HepG2 (cell line): ENCODE measurements around the gene SMURF2. TPM values are rescaled to one million over a fixed set of nuclear protein-coding genes. Genes with fewer than 3 reads are reported as not detected.
A peak's percentile ranks its signal among the peaks of the same experiment; 100 is the strongest.

Source experiments
- BRF2 ChIP-seq: sonication (generic); formaldehyde crosslinking; IDR thresholded peaks from 2 replicates; pipeline ENCODE4 v1.8.1; 2022; ENCODE audit warnings: mild to moderate bottlenecking, missing genetic modification reagents
- DR1 ChIP-seq: sonication (generic); formaldehyde crosslinking; IDR thresholded peaks from 2 replicates; pipeline ENCODE4 v1.8.0; 2021; ENCODE audit warnings: mild to moderate bottlenecking, missing genetic modification reagents, inconsistent platforms
- ERF ChIP-seq: IDR thresholded peaks from 2 replicates; pipeline ENCODE4 v1.6.1; 2018; ENCODE audit warnings: missing biosample characterization, missing genetic modification reagents
- HNF4A ChIP-seq: sonication (generic); formaldehyde crosslinking; IDR thresholded peaks from 2 replicates; pipeline ENCODE4 v1.4.0; 2020; ENCODE audit warnings: missing genetic modification reagents
- KDM2A ChIP-seq: sonication (generic); formaldehyde crosslinking; IDR thresholded peaks from 2 replicates; pipeline ENCODE4 v1.4.0; 2020; ENCODE audit warnings: low read depth, missing genetic modification reagents, borderline replicate concordance
- KDM6A ChIP-seq: IDR thresholded peaks from 2 replicates; pipeline ENCODE4 v1.6.1; 2016; ENCODE audit warnings: low read depth
- MBD4 ChIP-seq: IDR thresholded peaks from 2 replicates; pipeline ENCODE4 v1.6.1; 2012; ENCODE audit warnings: low read length, inconsistent platforms, borderline replicate concordance
- NR2F6 ChIP-seq, 2 experiments: IDR thresholded peaks; 2 replicates each; pipeline ENCODE4 v1.6.1; 2016; ENCODE audit warnings: antibody characterized with exemption in 1 of 2, mild to moderate bottlenecking in 1 of 2
- PAWR ChIP-seq: sonication (generic); formaldehyde crosslinking; IDR thresholded peaks from 2 replicates; pipeline ENCODE4 v1.4.0; 2020; ENCODE audit warnings: missing genetic modification reagents, mild to moderate bottlenecking, borderline replicate concordance
- POGK ChIP-seq: sonication (generic); formaldehyde crosslinking; conservative IDR thresholded peaks from 2 replicates; pipeline ENCODE4 v1.8.0; 2022; ENCODE audit warnings: mild to moderate bottlenecking, moderate library complexity, missing genetic modification reagents
- PPARG ChIP-seq: conservative IDR thresholded peaks from 2 replicates; pipeline ENCODE4 v1.6.1; 2016; ENCODE audit warnings: missing biosample characterization, missing genetic modification reagents
- RBM39 ChIP-seq: fragments of 200-400 bp; formaldehyde crosslinking; IDR thresholded peaks from one replicate; pipeline ENCODE4 v1.6.1; 2018; ENCODE audit warnings: antibody characterized with exemption, mild to moderate bottlenecking, low read depth, low read length; ENCODE audit not compliant: poor library complexity, severe bottlenecking
- RFX5 ChIP-seq: IDR thresholded peaks from 2 replicates; pipeline ENCODE4 v1.6.1; 2011; ENCODE audit warnings: low read depth, low read length, improper control_type of control experiment
- SAP130 ChIP-seq: IDR thresholded peaks from 2 replicates; pipeline ENCODE4 v1.6.1; 2016; ENCODE audit warnings: low read depth
- TSC22D2 ChIP-seq: sonication (generic); formaldehyde crosslinking; IDR thresholded peaks from 2 replicates; pipeline ENCODE4 v1.5.1; 2020; ENCODE audit warnings: missing genetic modification reagents, mild to moderate bottlenecking, borderline replicate concordance
- ZBTB20 ChIP-seq: sonication (generic); formaldehyde crosslinking; IDR thresholded peaks from 2 replicates; pipeline ENCODE4 v1.8.1; 2023; ENCODE audit warnings: missing genetic modification reagents, low read depth, mild to moderate bottlenecking, borderline replicate concordance
- ZNF335 ChIP-seq: sonication (generic); formaldehyde crosslinking; IDR thresholded peaks from 2 replicates; pipeline ENCODE4 v1.4.0; 2020; ENCODE audit warnings: missing genetic modification reagents
- ZNF558 ChIP-seq: sonication (generic); formaldehyde crosslinking; IDR thresholded peaks from 2 replicates; pipeline ENCODE4 v1.9.0; 2022; ENCODE audit warnings: mild to moderate bottlenecking, missing genetic modification reagents, borderline replicate concordance
- ZNF737 ChIP-seq: sonication (generic); formaldehyde crosslinking; IDR thresholded peaks from 2 replicates; pipeline ENCODE4 v1.5.0; 2020; ENCODE audit warnings: missing genetic modification reagents, mild to moderate bottlenecking, borderline replicate concordance
- ZNF747 ChIP-seq: sonication (generic); formaldehyde crosslinking; IDR thresholded peaks from 2 replicates; pipeline ENCODE4 v1.8.1; 2023; ENCODE audit warnings: missing genetic modification reagents, mild to moderate bottlenecking, borderline replicate concordance
- ZNF766 ChIP-seq: sonication (generic); formaldehyde crosslinking; IDR thresholded peaks from 2 replicates; pipeline ENCODE4 v1.5.0; 2020; ENCODE audit warnings: missing genetic modification reagents, borderline replicate concordance
- polyA plus RNA-seq, 8 experiments: library from polyadenylated mRNA; depleted of rRNA in 3 of 8; stranded (reverse) in 7 of 8; unstranded in 1 of 8; fragments of >200 nt; fragmentation: Illumina TruSeq in 4 of 8; extraction: Trizol in 4 of 8; gene quantifications; 2 replicates each; pipeline versions ENCODE4 v1.2.1 to v1.2.3, GENCODE V29; 2011 to 2016; ENCODE audit warnings: low read depth in 4 of 8, missing spikeins in 1 of 8, mixed read lengths in 1 of 8; ENCODE audit not compliant: insufficient read depth in 1 of 8
- total RNA-seq, 5 experiments: library from RNA; depleted of rRNA; stranded (reverse); fragments of >200 nt; fragmentation: Illumina TruSeq; extraction: Trizol; gene quantifications; 2 replicates each; pipeline ENCODE4 v1.2.3, GENCODE V29; 2016; ENCODE audit warnings: low read depth in 1 of 5
- TF ChIP-seq, protein P1 (sequence below), 2 experiments: sonication (generic) in 1 of 2; formaldehyde crosslinking in 1 of 2; IDR thresholded peaks; 2 replicates each; pipeline versions ENCODE4 v1.4.0 to v1.6.1; 2016 to 2020; ENCODE audit warnings: borderline replicate concordance in 1 of 2, low read depth in 1 of 2, mild to moderate bottlenecking in 1 of 2, missing genetic modification reagents in 1 of 2

Gene SMURF2
- total and polyA plus RNA-seq, 2 of the 13 experiments (the other 11 are each of a cell fraction or from before 2014, with no cell fraction given): 14.9 to 24.3 TPM

DNA sequence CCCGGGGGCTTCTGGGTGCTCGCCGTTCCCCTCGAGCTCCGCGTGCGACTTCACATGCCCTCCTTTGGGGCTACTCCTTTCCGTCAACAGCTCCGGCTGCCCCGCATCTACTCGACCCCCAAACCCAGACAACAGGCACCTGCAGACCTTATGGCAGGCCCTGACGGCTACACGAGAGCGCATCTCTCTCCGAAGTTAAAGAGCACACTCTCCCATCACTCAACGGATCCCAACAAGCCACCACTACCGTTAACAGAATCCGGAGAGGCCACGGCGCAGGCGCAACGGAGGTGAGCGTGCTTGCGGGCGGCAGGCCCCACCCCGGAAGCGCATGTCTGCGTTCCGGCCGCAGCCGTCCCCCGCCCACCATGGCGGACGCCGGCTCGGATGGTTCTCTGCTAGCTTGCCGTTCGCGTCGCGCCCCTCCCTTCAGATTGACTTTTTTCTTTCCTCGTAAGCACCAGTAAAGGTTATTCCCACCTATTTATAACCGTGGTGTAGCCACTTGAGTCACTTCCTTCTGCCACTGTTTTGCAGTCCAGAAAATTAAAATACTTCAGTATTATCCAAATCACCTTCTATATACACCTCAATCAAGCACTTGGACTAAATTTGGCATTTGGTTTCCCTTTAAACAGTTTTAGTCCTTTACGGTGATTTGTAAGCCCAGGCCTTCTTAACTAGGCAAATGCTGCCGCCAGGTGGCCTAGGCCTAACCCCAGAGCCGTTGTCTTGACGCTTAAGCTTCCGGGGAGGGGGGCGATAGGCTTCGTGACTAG, 165.1 kb downstream of the SMURF2 start, which contains the start of gene POLG2 (continued):
- TF ChIP-seq, protein P1, sequence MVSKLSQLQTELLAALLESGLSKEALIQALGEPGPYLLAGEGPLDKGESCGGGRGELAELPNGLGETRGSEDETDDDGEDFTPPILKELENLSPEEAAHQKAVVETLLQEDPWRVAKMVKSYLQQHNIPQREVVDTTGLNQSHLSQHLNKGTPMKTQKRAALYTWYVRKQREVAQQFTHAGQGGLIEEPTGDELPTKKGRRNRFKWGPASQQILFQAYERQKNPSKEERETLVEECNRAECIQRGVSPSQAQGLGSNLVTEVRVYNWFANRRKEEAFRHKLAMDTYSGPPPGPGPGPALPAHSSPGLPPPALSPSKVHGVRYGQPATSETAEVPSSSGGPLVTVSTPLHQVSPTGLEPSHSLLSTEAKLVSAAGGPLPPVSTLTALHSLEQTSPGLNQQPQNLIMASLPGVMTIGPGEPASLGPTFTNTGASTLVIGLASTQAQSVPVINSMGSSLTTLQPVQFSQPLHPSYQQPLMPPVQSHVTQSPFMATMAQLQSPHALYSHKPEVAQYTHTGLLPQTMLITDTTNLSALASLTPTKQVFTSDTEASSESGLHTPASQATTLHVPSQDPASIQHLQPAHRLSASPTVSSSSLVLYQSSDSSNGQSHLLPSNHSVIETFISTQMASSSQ (IDR thresholded peaks at IDR 0.05; ENCODE audit: low read depth): no peak
- TF ChIP-seq, protein P1 (CRISPR knock-in tag; IDR thresholded peaks at IDR 0.05; ENCODE audit: borderline replicate concordance): no peak; the same call in 1 of the 2 replicates
- peak; percentile 94 for TF ChIP-seq ERF (CRISPR knock-in tag)
- no peak for TF ChIP-seq TSC22D2 (CRISPR knock-in tag)
- no peak for TF ChIP-seq HNF4A (CRISPR knock-in tag)
- 0 out of 2 replicates have a peak, but pooled peaks have one; percentile 23 for TF ChIP-seq NR2F6 (IDR thresholded peaks at IDR 0.05)
- TF ChIP-seq NR2F6 (CRISPR knock-in tag; IDR thresholded peaks at IDR 0.05): no peak; the same call in none of the 2 replicates
- peak; percentile 57 for TF ChIP-seq DR1
- peak; percentile 56; the same call in 1 of the 2 replicates for TF ChIP-seq POGK
- peak; percentile 88; the same call in 1 of the 2 replicates for TF ChIP-seq BRF2
- TF ChIP-seq KDM2A (CRISPR knock-in tag): peak; percentile 100
- TF ChIP-seq ZNF558 (CRISPR knock-in tag): peak; percentile 80; the same call in 1 of the 2 replicates
- TF ChIP-seq ZNF766 (CRISPR knock-in tag): peak; percentile 46; the same call in 1 of the 2 replicates
- TF ChIP-seq ZBTB20 (CRISPR knock-in tag): peak; percentile 79
- TF ChIP-seq ZNF335 (CRISPR knock-in tag): peak; percentile 90
- no peak; the same call in 1 of the 2 replicates for TF ChIP-seq RFX5
- no peak for TF ChIP-seq KDM6A
- TF ChIP-seq PAWR (CRISPR knock-in tag): peak; percentile 19; the same call in 1 of the 2 replicates
- TF ChIP-seq MBD4: no peak; the same call in 1 of the 2 replicates
- TF ChIP-seq ZNF747: peak; percentile 77
- TF ChIP-seq RBM39: peak; percentile 66
- peak; percentile 75 for TF ChIP-seq PPARG (CRISPR knock-in tag)
- peak; percentile 93 for TF ChIP-seq SAP130 (CRISPR knock-in tag)
- TF ChIP-seq ZNF737 (CRISPR knock-in tag): no peak; the same call in 1 of the 2 replicates
